GM19397 (cell line): ENCODE data around the gene RTKN.
"Not testable (repeated sequence)": the region's sequence is repeated elsewhere in the genome, so short reads cannot be mapped to it uniquely, and the experiment has no call there.

Experiments
- ATAC-seq: cut with Tn5 transposase; IDR thresholded peaks from one replicate; pipeline ENCODE4 v1.9.1; 2021; ENCODE audit warnings: mild to moderate bottlenecking, moderate library complexity; ENCODE audit not compliant: unreplicated experiment

The RTKN gene

DNA sequence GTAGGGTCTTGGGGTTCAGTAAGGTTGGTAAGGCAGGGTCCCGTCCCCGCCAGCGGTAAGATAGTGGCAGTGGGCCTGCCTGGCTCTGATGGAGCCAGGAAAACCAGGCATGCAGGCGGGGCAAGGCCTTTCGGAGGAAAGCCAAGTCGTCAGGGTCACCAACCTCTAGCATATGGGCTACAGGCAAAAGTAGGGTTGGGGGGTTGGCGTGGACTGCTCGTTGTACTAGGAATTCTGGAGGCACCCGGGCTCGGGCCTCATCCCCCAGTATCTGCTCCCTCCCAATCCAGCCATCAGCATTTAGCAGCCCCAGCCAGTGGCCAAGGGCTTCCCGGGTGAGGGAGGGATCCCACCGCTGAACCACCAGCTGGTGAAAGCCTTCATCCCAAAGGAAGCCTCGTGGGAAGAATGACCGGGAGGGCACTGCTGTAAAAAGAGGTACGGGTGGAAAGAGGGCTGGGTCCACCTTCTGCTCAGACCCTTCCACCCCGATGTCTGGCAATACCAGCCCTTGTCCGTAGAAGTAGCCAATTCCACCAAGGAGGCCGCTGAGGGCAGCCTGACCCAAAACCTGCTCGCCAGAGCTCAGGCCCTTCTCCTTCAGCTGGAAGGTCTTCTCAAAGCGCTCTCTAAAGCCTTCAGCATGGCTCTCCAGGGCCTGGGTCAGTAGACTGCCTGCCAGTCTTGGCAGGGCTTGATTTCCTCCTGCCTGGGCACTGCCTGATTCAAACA lies 20.5 kb upstream of the RTKN start:
- no peak for ATAC-seq

DNA sequence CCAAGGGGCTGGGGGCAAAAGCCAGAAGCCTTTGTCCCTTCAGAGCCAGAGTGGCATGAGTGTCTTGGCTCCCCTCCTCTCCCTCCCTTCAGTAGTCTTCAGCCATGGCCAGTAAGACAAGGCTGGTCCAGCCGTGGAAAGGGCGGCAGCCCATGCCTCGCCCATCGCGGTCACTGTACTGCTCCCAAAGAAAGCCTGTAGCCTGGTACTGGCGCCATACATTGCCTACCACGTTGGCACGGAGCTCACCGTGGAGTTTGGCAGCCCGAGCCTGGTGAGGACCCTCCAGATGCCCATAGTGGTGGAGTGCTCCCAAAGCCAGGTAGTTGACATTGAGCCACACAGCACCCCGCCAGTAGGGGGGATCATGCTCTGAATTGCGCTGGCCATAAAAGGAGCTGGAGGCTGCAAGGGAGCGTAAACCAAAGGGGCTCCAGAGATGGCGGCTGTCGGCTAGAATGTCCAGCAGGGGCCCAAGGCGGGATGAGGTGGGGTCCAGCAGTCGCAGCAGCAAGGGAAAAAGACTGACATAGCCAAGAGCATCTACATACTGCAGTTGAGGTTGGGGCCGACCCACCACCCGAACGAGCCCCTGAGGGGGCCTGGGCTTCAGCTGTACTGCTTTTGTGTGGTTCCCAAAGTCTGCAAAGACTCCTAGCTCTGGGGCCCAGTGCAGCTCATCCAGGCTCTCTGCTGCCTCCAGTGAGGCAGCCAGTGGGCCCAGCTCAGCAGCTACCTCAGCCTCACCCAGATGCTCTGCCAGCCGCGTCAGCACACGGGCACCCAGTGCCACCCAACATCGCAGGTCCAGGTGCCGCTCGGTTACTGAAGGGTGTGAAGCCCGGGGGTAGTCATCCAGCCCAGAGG lies 19.7 kb upstream of the RTKN start:
- ATAC-seq = no peak

DNA sequence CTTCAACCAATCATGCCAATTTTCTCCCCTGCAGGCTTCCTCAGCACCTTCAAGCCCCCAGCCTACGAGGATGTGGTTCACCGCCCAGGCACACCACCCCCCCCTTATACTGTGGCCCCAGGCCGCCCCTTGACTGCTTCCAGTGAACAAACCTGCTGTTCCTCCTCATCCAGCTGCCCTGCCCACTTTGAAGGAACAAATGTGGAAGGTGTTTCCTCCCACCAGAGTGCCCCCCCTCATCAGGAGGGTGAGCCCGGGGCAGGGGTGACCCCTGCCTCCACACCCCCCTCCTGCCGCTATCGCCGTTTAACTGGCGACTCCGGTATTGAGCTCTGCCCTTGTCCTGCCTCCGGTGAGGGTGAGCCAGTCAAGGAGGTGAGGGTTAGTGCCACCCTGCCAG lies 18.4 kb upstream of the RTKN start:
- not testable (repeated sequence) for ATAC-seq

DNA sequence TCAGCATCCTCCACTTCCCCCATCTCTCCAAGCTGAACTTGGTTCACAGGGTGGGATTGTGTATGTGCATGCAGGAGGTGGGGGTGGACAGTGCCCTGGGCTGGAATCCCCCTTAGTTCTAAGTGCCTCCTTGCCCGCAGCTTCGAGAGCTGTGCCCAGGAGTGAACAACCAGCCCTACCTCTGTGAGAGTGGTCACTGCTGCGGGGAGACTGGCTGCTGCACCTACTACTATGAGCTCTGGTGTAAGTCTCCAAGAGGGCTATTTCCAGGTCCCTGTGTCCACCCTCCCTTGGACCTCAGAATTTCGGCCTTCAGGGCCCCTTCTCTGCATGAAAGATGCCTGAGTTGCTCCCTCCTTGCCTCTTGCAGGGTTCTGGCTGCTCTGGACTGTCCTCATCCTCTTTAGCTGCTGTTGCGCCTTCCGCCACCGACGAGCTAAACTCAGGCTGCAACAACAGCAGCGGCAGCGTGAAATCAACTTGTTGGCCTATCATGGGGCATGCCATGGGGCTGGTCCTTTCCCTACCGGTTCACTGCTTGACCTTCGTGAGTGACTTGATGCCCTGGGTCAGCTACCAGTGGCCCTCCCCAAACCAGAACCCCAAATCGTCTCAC lies 17.9 kb upstream of the RTKN start:
- ATAC-seq = not testable (repeated sequence)

DNA sequence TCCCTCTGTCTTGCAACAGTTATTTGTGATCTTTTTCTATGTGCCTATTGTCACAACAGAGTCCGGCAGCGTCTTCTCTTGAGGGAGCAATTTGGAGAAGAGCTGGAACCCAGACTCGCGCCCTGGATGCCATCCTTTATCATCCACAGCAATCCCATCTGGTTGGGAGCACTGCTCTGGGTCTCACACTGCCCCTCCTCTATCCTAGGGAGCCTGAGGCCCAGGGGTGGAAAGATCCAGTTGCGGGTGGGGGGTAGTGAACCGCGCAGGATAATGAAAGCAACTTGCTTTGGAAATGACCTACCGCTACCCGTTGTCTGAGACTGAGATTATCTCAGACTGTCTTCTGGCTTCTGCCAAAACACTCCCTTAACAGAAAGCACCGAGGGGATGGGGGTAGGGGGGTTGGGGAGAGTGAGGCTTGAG lies 17.2 kb upstream of the RTKN start:
- no peak for ATAC-seq

DNA sequence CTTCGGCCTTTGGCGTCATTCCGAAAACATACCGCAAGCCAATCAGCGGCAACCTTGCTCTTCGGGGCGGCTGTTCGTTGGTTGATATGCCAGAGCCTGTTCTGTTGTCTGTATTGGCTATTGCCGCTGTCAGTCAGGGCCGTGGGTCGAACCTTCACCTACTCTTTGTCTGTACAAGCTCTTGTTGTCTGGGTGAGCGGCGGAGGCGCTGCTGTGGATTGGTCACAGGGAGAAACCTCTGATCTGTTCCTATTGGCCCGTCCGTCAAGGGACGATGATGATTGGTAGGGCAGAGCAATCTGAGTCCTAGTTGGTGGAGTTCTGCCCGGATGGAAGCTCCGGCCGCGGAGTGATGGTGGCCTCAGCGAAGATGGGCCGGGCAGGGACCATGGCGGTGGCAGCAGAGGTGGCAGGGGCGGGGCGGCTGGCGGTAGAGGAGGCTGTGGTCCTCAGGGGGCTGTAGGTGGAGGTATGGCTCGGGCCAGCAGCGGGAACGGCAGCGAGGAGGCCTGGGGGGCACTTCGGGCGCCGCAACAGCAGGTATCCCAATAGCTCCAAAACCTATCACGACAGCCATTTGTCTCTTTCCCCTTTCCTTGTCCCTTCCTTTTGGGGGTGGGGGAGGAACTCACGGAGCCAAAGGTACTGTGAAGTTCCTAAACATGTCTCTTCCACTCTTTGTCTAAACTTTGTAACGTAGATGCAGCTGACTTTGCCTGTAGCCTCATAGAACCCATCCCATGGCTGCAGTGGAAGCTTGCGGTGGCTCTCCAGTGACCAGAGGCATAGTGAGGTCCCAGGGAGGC lies 16.6 kb upstream of the RTKN start, which contains the start of gene WBP1:
WBP1 (plus strand) TSS at position 307 of the 806 bp plus-strand sequence; CDS start at position 472, 165 bp downstream.
- peak; percentile 78 for ATAC-seq

DNA sequence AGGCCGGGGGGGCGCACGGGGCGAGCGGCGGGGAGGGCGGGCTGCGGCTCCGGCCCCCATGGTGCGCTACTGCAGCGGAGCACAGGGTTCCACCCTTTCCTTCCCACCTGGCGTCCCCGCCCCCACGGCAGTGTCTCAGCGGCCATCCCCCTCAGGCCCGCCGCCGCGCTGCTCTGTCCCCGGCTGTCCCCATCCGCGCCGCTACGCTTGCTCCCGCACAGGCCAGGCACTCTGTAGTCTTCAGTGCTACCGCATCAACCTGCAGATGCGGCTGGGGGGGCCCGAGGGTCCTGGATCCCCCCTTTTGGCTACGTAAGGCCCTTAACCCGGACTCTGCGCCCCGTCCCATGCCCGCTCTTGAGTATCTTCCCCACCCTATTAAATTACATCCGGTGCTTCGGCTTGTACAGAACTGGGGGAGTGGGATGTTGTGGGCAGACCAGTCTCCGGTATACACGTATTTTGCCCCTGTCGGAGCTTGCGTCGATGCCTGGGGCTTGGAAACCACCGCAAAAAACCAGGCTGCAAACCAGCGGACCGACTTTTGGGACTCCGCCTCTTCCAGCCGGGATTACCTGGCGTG lies 15.9 kb upstream of the RTKN start:
- peak; percentile 37 for ATAC-seq

DNA sequence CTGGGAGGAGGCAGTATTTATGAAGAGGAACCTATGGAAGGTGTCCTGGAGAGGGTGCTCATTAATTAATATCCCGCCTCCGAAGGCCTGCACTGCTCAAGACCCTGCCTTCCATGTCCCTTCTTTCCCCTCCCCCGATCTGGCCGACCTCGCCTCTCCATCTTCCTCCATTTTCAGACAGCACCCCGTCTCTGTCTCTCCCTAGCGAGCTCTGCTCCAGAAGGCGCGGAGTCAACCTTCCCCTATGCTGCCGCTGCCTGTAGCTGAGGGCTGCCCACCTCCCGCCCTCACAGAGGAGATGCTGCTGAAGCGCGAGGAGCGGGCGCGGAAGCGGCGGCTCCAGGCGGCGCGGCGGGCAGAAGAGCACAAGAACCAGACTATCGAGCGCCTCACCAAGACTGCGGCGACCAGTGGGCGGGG lies 15.4 kb upstream of the RTKN start:
- no peak for ATAC-seq

DNA sequence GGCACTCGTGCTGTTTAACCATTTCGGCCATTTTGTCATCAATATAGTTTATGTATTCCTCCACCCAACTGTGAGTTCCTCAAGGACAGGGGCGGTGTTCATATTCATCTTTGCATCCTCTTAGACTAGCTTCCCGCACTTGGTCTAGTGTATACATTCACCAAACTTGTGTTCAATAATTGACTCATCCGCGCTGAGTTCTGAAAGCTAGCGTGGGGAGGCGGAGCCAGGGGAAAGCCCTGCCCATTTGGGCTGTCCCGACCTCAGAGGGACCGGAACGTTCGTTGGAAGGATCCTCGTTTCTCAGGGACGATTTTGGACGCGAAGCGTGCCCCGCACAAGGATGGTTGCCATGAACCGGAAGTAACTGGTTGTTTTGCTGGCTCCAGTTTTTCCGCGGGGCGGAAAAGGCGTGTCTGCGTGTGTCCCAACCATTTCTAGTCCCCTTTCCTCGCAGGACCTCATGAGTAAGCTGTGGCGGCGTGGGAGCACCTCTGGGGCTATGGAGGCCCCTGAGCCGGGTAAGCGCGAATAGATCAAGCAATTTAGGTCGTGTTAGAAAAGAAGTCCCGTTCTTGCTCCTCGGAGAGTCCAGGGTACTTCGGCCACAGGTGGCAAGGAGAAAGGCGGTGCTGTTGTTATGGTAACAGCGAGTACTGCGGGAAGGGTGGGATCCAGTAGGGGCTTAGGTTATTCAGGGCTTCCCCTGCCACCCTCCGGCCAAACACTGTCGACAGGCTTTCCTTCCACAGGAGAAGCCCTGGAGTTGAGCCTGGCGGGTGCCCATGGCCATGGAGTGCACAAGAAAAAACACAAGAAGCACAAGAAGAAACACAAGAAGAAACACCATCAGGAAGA lies 13.1 kb upstream of the RTKN start, which contains the start of gene INO80B:
INO80B (plus strand) TSS at position 434 of the 858 bp plus-strand sequence; CDS start at position 464, 30 bp downstream.
- ATAC-seq = peak; percentile 44

DNA sequence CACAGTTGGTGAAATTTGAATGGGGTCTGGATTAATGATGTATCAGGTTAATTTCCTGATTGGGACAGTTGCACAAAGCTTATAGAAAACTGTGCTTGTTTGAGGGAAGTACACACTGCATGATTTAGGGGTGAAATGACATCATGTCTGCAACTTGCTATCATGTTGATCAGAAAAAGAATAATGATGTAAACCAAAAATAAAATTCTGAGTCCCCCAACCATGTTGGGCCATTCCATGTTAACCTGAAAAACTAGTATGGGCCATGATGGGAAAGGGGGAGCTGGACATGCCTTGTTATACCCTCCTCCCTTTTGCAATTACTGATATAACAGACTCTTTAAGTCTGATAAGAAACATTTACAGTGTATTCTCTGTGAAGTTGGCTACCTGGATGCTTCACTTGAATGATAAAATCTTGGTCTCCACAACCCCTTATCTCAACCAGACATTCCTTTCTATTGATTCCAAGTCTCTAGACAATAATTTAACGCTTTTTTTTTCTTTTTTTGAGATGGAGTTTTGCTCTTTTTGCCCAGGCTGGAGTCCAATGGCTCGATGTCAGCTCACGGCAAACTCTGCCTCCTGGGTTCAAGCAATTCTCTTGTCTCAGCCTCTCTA lies 8.9 kb upstream of the RTKN start:
- ATAC-seq = no peak

DNA sequence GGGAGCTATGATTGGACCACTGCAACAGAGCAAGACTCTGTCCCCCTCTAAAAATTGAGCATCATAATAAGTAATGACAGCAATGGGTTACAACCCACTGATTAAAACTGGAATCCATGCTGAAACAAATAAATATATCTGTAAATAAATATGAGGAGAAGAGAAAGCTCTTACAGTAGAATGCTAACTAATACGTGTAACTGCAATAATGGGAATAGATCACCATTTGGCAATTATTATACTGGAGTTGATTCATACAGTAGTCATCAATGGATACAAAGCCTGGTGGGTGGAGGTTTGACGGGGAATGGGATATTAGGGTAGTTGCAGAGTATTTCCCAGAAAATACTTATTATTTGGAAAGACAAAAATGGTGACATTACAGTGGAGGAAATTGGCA lies 7.0 kb upstream of the RTKN start:
- no peak for ATAC-seq

DNA sequence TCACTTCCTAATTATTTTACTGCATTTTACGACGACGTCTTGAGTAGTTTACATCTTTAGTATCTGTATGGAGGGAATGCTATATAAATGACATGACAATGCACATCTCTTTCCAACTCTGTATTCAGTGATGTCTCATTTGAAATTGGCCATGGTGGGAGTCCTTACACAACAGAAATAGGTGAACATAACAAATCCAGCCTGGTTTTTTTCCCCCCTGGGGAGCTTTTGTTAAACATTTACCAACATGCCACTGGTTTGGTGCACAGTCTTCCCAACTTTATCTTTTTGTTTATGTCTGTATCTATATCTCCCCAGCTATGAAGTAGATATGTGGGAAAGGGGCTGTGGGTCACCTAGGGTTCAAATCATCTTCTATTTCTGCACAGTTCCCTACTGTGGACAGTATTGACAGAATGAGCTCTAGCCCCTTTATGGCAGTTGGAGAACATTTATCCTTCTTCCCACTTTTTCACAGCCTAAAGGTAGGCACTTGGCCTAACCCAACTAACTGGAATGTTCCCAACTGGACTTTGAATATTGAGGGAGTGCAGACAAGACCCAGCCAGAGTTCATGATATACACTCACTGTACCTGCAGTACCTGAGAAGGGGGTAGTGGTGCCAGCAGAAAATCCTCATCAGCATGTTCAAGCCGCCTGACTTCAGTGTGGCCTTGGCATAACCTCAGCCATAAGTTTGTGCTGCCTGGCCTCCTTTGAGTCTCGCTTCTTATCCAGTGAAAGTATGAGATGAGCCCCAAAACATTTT lies 5.7 kb upstream of the RTKN start:
- ATAC-seq = no peak

DNA sequence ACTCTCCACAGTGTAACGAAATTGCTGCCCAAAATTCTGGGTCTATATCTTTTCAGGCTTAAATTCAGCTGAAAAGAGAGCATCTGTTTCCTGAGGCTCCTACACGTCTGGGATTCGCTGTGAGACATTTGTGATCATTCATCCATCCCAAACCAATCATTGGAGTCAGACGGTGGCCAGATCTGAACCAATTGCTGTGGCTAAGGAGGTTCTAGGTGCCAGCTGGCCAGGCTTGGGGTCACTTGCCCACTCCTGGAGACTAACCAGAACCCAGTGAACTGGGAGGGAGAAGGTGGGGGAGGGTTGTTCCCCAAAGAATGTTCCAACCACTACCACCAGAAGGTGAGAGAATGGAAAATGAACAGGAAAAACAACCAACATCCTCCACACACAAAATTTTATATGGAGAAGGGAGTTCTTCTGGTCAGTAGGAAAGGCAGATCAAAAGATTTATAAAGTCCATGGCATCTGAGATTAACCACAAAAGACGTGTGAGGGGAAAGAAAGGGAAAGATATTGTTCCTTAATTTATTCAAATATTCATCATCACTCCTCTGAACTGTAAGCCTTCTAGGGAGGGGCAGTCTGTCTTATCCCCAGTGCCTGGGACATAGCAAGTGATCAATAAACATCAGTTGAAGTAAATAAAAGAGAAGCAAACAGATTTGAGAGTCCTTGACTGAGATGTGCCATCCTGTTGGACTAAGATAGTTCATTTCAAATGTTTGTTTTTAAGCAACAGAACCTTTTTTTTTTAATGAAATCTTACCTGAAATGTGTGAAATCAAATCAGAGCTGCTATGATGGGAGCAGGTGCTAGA lies 3.0 kb upstream of the RTKN start:
- no peak for ATAC-seq

DNA sequence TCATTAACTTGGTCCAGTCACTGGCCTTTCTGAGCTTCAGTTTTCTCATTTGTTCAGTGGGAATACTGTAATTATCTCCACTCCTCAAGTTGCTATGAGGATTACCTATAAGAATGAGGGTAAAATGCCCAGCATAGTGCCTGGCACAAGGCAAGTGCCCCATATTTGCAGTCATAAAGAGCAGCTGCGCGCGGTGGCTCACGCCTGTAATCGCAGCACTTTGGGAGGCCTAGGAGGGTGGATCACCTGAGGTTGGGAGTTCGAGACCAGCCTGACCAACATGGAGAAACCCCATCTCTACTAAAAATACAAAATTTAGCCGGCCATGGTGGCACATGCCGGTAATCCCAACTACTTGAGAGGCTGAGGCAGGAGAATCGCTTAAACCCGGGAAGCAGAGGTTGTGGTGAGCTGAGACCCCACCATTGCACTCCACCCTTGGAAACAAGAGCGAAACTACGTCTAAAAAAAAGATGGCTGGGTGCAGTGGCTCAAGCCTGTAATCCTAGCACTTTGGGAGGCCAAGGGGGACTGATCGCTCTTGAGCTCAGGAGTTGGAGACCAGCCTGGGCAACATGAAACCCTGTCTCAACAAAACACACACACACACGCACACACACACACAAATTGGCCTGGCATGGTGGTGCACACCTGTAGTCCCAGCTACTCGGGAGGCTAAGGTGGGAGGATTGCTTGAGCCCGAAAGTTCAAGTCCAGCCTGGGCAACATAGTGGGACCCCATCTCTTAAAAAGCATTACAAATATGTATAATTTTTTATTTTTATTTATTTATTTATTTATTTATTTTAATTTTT lies 953 bp upstream of the RTKN start:
- ATAC-seq = not testable (repeated sequence)

DNA sequence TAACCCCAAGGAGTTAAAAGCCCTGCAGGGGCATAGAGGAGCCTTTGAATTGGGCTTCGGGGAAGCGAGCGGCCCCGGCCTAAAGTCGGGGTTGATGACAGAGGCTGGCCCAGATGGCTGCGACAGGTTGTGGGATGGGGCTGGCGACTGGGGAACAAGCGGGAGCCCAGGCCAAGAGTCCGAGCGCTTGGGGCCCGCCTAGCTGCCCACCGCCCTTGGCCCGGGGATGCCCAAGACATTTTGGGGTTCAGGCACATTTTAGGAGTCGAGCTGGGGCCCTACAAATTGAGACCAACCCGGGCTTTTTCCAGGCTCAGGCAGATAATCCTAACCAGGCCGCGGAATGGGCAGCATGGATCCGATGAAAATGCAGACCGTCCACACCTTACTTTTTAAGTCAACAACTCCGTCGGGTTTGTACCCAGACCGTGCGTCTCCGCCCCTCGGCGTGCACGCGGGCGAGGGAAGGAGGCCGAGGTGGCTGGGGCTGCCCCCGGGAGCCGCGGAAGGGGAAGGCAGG lies 507 bp downstream of the RTKN start:
- no peak for ATAC-seq
